KMS-11 (cell line): ENCODE measurements around the gene GFRA4.

Experiments
- H2AFZ ChIP-seq: fragments of 200-600 bp; sonication (generic); 2 replicates; pipeline ENCODE4 v1.6.1; 2016; ENCODE audit warnings: antibody characterized with exemption, mixed run types, low read depth
- H3K27ac ChIP-seq: fragments of 200-600 bp; sonication (generic); 2 replicates; pipeline ENCODE4 v1.6.1; 2016; ENCODE audit warnings: mild to moderate bottlenecking, mixed run types
- H3K27me3 ChIP-seq: fragments of 200-600 bp; sonication (generic); 2 replicates; pipeline ENCODE4 v1.6.1; 2017; ENCODE audit warnings: mild to moderate bottlenecking, low read depth, mixed run types, moderate library complexity; ENCODE audit not compliant: insufficient read depth
- H3K36me3 ChIP-seq: fragments of 200-600 bp; sonication (generic); 2 replicates; pipeline ENCODE4 v1.6.1; 2017; ENCODE audit warnings: mild to moderate bottlenecking, mixed run types; ENCODE audit not compliant: insufficient read depth
- H3K4me1 ChIP-seq: fragments of 200-600 bp; sonication (generic); 2 replicates; pipeline ENCODE4 v1.6.1; 2016; ENCODE audit warnings: mild to moderate bottlenecking, low read depth, mixed run types; ENCODE audit not compliant: poor library complexity, severe bottlenecking
- H3K4me2 ChIP-seq: fragments of 200-600 bp; sonication (generic); 2 replicates; pipeline ENCODE4 v1.7.0; 2016; ENCODE audit warnings: mild to moderate bottlenecking, mixed run types
- H3K4me3 ChIP-seq: fragments of 200-600 bp; sonication (generic); IDR thresholded peaks from 2 replicates; pipeline ENCODE4 v1.6.1; 2017; ENCODE audit warnings: low read depth, low read length, mixed read lengths; ENCODE audit not compliant: insufficient read depth
- H3K79me2 ChIP-seq: fragments of 200-600 bp; sonication (generic); 2 replicates; pipeline ENCODE4 v1.6.1; 2016; ENCODE audit warnings: low read depth, mixed run types; ENCODE audit not compliant: insufficient read depth
- H3K9ac ChIP-seq: fragments of 200-600 bp; sonication (generic); 2 replicates; pipeline ENCODE4 v1.6.1; 2016; ENCODE audit warnings: mild to moderate bottlenecking, mixed run types
- H4K20me1 ChIP-seq: fragments of 200-600 bp; sonication (generic); 2 replicates; pipeline ENCODE4 v1.6.1; 2016; ENCODE audit warnings: mild to moderate bottlenecking, mixed run types; ENCODE audit not compliant: insufficient read depth
- TF ChIP-seq, protein P1 (sequence below): fragments of 200-600 bp; sonication (generic); conservative IDR thresholded peaks from 2 replicates; pipeline ENCODE4 v1.6.1; 2017; ENCODE audit warnings: low read depth, mild to moderate bottlenecking, antibody characterized with exemption, low read length, moderate library complexity, mixed read lengths

The GFRA4 gene

DNA sequence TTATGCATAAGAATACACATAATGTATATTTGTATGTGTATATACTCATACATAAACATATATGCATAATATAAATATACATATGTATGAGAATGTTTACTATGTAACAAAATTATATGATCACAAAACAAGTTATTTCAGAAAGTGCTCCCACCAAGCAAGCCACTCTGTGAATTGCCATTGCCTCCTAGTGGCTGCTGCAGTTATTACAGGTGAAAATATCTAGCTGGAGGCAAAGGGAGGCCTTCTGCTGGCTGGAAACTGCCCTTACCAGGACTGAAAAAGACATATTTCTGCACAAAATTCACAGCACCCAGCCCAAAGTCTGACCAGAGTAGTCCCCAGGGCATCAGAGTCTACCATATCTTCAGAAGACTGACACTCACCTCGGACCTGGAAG lies 33.0 kb upstream of the GFRA4 start:
- Histone ChIP-seq H3K4me2 (no peak overlapping the region), H3K79me2 (no peaks in the 10 kb centered on the region), H3K9ac (no peak overlapping the region), H3K36me3 (no peaks in the 10 kb centered on the region), H3K4me3 (no peak overlapping the region), H3K4me1 (no peaks in the 10 kb centered on the region), H3K27me3 (no peaks in the 10 kb centered on the region), H4K20me1 (no peaks in the 10 kb centered on the region), H3K27ac (no peak overlapping the region), H2AFZ (no peak overlapping the region)
- TF ChIP-seq, protein P1, sequence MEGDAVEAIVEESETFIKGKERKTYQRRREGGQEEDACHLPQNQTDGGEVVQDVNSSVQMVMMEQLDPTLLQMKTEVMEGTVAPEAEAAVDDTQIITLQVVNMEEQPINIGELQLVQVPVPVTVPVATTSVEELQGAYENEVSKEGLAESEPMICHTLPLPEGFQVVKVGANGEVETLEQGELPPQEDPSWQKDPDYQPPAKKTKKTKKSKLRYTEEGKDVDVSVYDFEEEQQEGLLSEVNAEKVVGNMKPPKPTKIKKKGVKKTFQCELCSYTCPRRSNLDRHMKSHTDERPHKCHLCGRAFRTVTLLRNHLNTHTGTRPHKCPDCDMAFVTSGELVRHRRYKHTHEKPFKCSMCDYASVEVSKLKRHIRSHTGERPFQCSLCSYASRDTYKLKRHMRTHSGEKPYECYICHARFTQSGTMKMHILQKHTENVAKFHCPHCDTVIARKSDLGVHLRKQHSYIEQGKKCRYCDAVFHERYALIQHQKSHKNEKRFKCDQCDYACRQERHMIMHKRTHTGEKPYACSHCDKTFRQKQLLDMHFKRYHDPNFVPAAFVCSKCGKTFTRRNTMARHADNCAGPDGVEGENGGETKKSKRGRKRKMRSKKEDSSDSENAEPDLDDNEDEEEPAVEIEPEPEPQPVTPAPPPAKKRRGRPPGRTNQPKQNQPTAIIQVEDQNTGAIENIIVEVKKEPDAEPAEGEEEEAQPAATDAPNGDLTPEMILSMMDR: peak; percentile 63

DNA sequence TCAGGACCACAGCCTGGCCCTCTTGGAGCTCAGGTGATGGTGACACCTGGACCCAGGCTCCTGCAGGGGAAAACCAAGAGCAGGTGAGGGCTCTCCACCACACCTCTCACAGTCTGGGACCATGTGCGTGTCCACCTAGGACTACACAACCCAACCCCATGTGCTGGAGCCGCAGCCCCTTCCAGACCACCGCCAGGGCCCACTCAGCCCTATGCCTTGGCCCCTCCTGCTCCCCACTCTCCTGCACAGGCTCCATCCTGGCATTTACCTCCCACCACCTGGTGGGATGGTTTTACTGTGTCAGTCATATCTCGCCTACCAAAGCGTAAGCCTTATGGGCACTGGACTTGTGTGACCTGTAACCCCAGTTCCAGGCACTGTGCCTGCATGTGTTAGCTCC lies 31.7 kb upstream of the GFRA4 start:
- no peaks in the 10 kb centered on the region for H3K79me2 ChIP-seq
- H3K4me3 ChIP-seq: no peak overlapping the region
- H3K36me3 ChIP-seq: no peaks in the 10 kb centered on the region
- H3K9ac ChIP-seq: no peak overlapping the region
- no peak overlapping the region for H3K4me2 ChIP-seq
- TF ChIP-seq, protein P1: no peak
- H4K20me1 ChIP-seq: no peaks in the 10 kb centered on the region
- H3K27ac ChIP-seq: no peak overlapping the region
- H2AFZ ChIP-seq: no peak overlapping the region
- H3K4me1 ChIP-seq: no peaks in the 10 kb centered on the region
- no peaks in the 10 kb centered on the region for H3K27me3 ChIP-seq

DNA sequence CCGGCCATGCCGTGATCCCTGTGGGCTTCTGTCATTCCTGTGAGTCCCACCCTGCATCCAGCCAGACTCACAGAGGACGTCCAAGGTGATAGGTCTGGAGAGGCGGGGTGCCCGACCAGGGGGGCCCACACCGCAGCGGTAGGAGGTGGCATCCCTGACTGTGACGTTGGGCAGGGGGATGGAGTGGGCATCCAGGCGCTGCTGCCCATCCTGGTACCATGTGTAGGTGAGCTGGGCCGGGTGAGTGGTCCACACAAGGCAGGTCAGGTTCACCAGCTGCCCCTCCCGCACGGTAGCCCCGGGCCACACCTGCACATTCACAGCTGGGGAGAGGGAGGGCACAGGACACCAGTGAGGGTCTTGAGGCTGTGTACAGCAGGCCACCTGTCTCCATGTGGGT lies 30.2 kb upstream of the GFRA4 start:
- H3K36me3 ChIP-seq: no peaks in the 10 kb centered on the region
- H3K4me1 ChIP-seq: no peaks in the 10 kb centered on the region
- H3K4me2 ChIP-seq: no peak overlapping the region
- H3K79me2 ChIP-seq: no peaks in the 10 kb centered on the region
- H3K27me3 ChIP-seq: no peaks in the 10 kb centered on the region
- H3K4me3 ChIP-seq: no peak overlapping the region
- TF ChIP-seq, protein P1: no peak
- no peak overlapping the region for H3K9ac ChIP-seq
- no peak overlapping the region for H3K27ac ChIP-seq
- no peaks in the 10 kb centered on the region for H4K20me1 ChIP-seq
- H2AFZ ChIP-seq: no peak overlapping the region

DNA sequence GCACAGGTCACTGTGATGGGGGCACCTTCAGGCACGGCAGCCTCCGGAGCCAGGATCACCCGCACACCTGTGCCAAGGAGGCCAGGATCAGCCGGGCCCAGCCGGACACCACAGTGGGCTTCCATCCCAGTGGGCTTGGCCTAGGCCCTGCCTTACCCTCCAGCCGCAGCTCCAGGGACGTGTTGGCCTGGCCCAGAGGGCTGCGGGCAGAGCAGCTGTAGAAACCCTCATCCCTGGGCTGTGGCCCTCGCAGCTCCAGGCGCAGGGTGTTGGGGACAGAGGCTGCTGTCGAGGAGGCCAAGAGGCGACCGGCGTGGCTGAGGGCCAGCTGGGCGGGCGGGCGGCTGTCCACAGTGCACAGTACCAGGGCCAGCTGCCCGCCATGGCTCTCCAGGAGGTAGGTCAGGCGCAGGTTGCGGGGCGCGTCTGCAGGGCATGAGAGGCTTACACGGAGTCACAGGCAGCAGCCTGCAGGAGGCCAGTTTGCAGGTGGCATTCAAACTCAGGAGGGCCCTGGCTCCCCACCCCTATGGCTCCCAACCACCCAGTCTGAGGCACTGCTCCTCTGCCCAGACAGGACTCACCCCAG lies 29.6 kb upstream of the GFRA4 start:
- Histone ChIP-seq H3K79me2 (no peaks in the 10 kb centered on the region), H2AFZ (no peak overlapping the region), H3K4me1 (no peaks in the 10 kb centered on the region), H4K20me1 (no peaks in the 10 kb centered on the region), H3K9ac (no peak overlapping the region), H3K4me3 (no peak overlapping the region), H3K4me2 (no peak overlapping the region), H3K27me3 (no peaks in the 10 kb centered on the region), H3K27ac (no peak overlapping the region), H3K36me3 (no peaks in the 10 kb centered on the region)
- TF ChIP-seq, protein P1: no peak

DNA sequence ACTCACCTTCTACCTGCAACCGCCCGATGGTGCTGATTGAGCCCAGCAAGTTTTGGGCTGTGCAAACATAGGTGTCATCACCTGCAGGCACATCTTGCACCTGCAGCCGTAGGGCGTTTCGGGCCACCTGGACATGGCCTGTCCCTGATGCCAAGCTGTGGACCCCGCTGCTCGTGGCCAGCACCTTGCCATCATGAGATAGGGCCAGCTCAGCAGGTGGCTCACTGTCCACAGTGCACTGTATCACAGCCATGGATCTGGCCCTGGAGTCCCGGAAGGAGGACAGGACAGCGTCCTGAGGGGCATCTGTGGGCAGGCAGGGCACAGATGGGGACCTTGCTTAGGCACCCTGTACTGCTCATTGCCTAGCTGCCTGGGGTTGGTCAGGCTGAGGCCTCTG lies 28.7 kb upstream of the GFRA4 start:
- no peaks in the 10 kb centered on the region for H3K79me2 ChIP-seq
- H2AFZ ChIP-seq: no peak overlapping the region
- TF ChIP-seq, protein P1: no peak
- no peak overlapping the region for H3K4me2 ChIP-seq
- no peaks in the 10 kb centered on the region for H3K27me3 ChIP-seq
- no peak overlapping the region for H3K9ac ChIP-seq
- H3K4me3 ChIP-seq: no peak overlapping the region
- no peaks in the 10 kb centered on the region for H3K4me1 ChIP-seq
- no peaks in the 10 kb centered on the region for H3K36me3 ChIP-seq
- no peaks in the 10 kb centered on the region for H4K20me1 ChIP-seq
- no peak overlapping the region for H3K27ac ChIP-seq
